Hepatocyte (in vitro differentiated cells): ENCODE results near the gene MACROD2. TPM values are rescaled to one million over a fixed set of nuclear protein-coding genes. Genes with fewer than 3 reads are reported as not detected.

Source experiments
- DNase-seq: peaks from one replicate; pipeline ENCODE4 v3.0.0-alpha.2; 2016; ENCODE audit warnings: low spot score
- H2AFZ ChIP-seq: fragments of 200-600 bp; sonication (generic); 2 replicates; pipeline ENCODE4 v1.6.0; 2016; ENCODE audit warnings: antibody characterized with exemption, mild to moderate bottlenecking
- H3K27ac ChIP-seq: fragments of 200-600 bp; sonication (generic); 2 replicates; pipeline ENCODE4 v1.5.1; 2016; ENCODE audit warnings: mild to moderate bottlenecking
- H3K27me3 ChIP-seq: fragments of 200-600 bp; sonication (generic); 2 replicates; pipeline ENCODE4 v1.6.1; 2016
- H3K36me3 ChIP-seq: fragments of 200-600 bp; sonication (generic); replicated peaks from 2 replicates; pipeline ENCODE4 v1.5.1; 2016; ENCODE audit warnings: low read depth; ENCODE audit not compliant: insufficient read depth
- H3K4me1 ChIP-seq: fragments of 200-600 bp; sonication (generic); 2 replicates; pipeline ENCODE4 v1.5.1; 2016; ENCODE audit warnings: mild to moderate bottlenecking, moderate library complexity; ENCODE audit not compliant: insufficient read depth
- H3K4me2 ChIP-seq: fragments of 200-600 bp; sonication (generic); 2 replicates; pipeline ENCODE4 v1.6.0; 2016
- H3K4me3 ChIP-seq: fragments of 200-600 bp; sonication (generic); 2 replicates; pipeline ENCODE4 v1.5.1; 2016; ENCODE audit warnings: mild to moderate bottlenecking
- H3K79me2 ChIP-seq: fragments of 200-600 bp; sonication (generic); 2 replicates; pipeline ENCODE4 v1.6.0; 2017; ENCODE audit warnings: mild to moderate bottlenecking
- H3K9me2 ChIP-seq: fragments of 200-600 bp; sonication (generic); replicated peaks from 2 replicates; pipeline ENCODE4 v1.6.0; 2017; ENCODE audit warnings: mild to moderate bottlenecking; ENCODE audit not compliant: insufficient read depth
- H3K9me3 ChIP-seq: fragments of 200-600 bp; sonication (generic); 2 replicates; pipeline ENCODE4 v1.5.1; 2016; ENCODE audit warnings: low read depth, mild to moderate bottlenecking
- H4K20me1 ChIP-seq: fragments of 200-600 bp; sonication (generic); 2 replicates; pipeline ENCODE4 v1.6.0; 2016; ENCODE audit warnings: mild to moderate bottlenecking; ENCODE audit not compliant: insufficient read depth, poor library complexity, severe bottlenecking
- EZH2 ChIP-seq: fragments of 200-600 bp; sonication (generic); IDR thresholded peaks from 2 replicates; pipeline ENCODE4 v1.6.1; 2016; ENCODE audit warnings: antibody characterized with exemption, mild to moderate bottlenecking, borderline replicate concordance
- EZH2phosphoT487 ChIP-seq: fragments of 200-600 bp; sonication (generic); IDR thresholded peaks from one replicate; pipeline ENCODE4 v1.6.1; 2018; ENCODE audit warnings: antibody characterized with exemption, mild to moderate bottlenecking, low read depth, moderate library complexity; ENCODE audit not compliant: unreplicated experiment, severe bottlenecking
- WGBS: methylation state at CpG from one replicate; pipeline ENCODE4 v1.1.6; 2016; ENCODE audit warnings: low lambda C conversion rate; ENCODE audit errors: missing lambda C conversion rate; 5-methylcytosine and 5-hydroxymethylcytosine counted together
- polyA plus RNA-seq: library from polyadenylated mRNA; unstranded; fragments of >200 nt; fragmentation: Nextera tagmentation; extraction: Ambion mirVana; gene quantifications from 2 replicates; pipeline ENCODE4 v1.2.1, GENCODE V29; 2016
- total RNA-seq: library from RNA; depleted of rRNA; stranded (reverse); fragments of >200 nt; gene quantifications from 2 replicates; pipeline ENCODE4 v1.2.3, GENCODE V29; 2014
- TF ChIP-seq, protein P1 (sequence below): fragments of 200-600 bp; sonication (generic); IDR thresholded peaks from 2 replicates; pipeline ENCODE4 v1.5.1; 2016; ENCODE audit warnings: antibody characterized with exemption, mild to moderate bottlenecking; ENCODE audit not compliant: poor library complexity

Gene MACROD2
- total and polyA plus RNA-seq, 2 experiments from 2014 or later: 2.4 to 3.1 TPM

GRCh38 chr20:14544688-14545087, 549.4 kb downstream of the MACROD2 start:
- Histone ChIP-seq H3K27me3 (no peaks in the 10 kb centered on the region), H3K27ac (no peak overlapping the region), H3K36me3 (no peaks in the 10 kb centered on the region), H3K4me1 (no peaks in the 10 kb centered on the region), H2AFZ (no peak overlapping the region), H3K79me2 (no peaks in the 10 kb centered on the region), H3K9me3 (no peaks in the 10 kb centered on the region), H3K9me2 (no peaks in the 10 kb centered on the region), H4K20me1 (no peaks in the 10 kb centered on the region), H3K4me2 (no peak overlapping the region), H3K4me3 (no peak overlapping the region)
- WGBS: 44% methylated on average over 3 of the region's 3 CpGs
- no peak for DNase-seq
- TF ChIP-seq, protein P1, sequence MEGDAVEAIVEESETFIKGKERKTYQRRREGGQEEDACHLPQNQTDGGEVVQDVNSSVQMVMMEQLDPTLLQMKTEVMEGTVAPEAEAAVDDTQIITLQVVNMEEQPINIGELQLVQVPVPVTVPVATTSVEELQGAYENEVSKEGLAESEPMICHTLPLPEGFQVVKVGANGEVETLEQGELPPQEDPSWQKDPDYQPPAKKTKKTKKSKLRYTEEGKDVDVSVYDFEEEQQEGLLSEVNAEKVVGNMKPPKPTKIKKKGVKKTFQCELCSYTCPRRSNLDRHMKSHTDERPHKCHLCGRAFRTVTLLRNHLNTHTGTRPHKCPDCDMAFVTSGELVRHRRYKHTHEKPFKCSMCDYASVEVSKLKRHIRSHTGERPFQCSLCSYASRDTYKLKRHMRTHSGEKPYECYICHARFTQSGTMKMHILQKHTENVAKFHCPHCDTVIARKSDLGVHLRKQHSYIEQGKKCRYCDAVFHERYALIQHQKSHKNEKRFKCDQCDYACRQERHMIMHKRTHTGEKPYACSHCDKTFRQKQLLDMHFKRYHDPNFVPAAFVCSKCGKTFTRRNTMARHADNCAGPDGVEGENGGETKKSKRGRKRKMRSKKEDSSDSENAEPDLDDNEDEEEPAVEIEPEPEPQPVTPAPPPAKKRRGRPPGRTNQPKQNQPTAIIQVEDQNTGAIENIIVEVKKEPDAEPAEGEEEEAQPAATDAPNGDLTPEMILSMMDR: no peak

- H3K79me2 ChIP-seq: no peaks in the 10 kb centered on the region
- H4K20me1 ChIP-seq: no peaks in the 10 kb centered on the region
- no peaks in the 10 kb centered on the region for H3K36me3 ChIP-seq
- no peak overlapping the region for H3K4me3 ChIP-seq
- H3K4me1 ChIP-seq: no peaks in the 10 kb centered on the region
- no peak overlapping the region for H3K4me2 ChIP-seq
- no peaks in the 10 kb centered on the region for H3K27me3 ChIP-seq
- no peaks in the 10 kb centered on the region for H3K9me2 ChIP-seq
- DNase-seq: no peak
- H3K27ac ChIP-seq: no peak overlapping the region
- no peak overlapping the region for H2AFZ ChIP-seq
- no peaks in the 10 kb centered on the region for H3K9me3 ChIP-seq
- TF ChIP-seq EZH2: no peak
- TF ChIP-seq, protein P1: no peak
- TF ChIP-seq EZH2phosphoT487: no peak
Measured at GRCh38 chr20:14550655-14551054, 555.3 kb downstream of the MACROD2 start.

GRCh38 chr20:14553774-14554534, 558.6 kb downstream of the MACROD2 start:
- Histone ChIP-seq H3K9me2 (no peaks in the 10 kb centered on the region), H3K36me3 (no peaks in the 10 kb centered on the region), H3K27ac (no peak overlapping the region), H2AFZ (no peak overlapping the region), H4K20me1 (no peaks in the 10 kb centered on the region), H3K27me3 (no peaks in the 10 kb centered on the region), H3K4me2 (no peak overlapping the region), H3K9me3 (no peaks in the 10 kb centered on the region), H3K79me2 (no peaks in the 10 kb centered on the region), H3K4me3 (no peak overlapping the region), H3K4me1 (no peaks in the 10 kb centered on the region)
- no peak for TF ChIP-seq EZH2phosphoT487
- no peak for TF ChIP-seq EZH2
- TF ChIP-seq, protein P1: no peak
- DNase-seq: no peak
- WGBS: 69% methylated on average over 6 of the region's 6 CpGs

DNA sequence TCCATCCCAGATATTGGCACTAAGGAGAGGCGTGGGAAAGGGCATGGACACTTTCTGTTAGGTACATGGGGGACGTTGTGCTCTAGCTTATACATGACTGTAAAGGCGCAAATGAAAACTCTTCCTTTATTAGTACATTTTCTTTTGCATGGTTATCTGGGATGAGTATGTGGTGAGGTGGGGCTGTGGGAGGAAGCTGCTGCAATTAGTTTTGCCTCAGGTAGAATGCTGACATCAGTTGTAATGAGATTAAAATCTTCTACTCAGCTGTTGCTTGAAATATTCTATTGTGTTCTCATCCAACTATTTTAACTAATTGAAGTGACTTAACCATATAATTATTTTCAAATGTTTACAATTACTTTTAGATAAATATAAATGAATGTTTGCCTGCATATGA, 560.4 kb downstream of the MACROD2 start:
- DNase-seq: no peak
- H3K9me3 ChIP-seq: no peaks in the 10 kb centered on the region
- TF ChIP-seq, protein P1: no peak
- TF ChIP-seq EZH2 (no peak), EZH2phosphoT487 (no peak)
- no peak overlapping the region for H3K27ac ChIP-seq
- no peak overlapping the region for H3K4me2 ChIP-seq
- H3K79me2 ChIP-seq: no peaks in the 10 kb centered on the region
- no peak overlapping the region for H3K4me3 ChIP-seq
- H3K4me1 ChIP-seq: no peaks in the 10 kb centered on the region
- no peaks in the 10 kb centered on the region for H3K9me2 ChIP-seq
- WGBS: 93% methylated on average over 3 of the region's 3 CpGs
- H3K27me3 ChIP-seq: no peaks in the 10 kb centered on the region
- no peaks in the 10 kb centered on the region for H4K20me1 ChIP-seq
- no peaks in the 10 kb centered on the region for H3K36me3 ChIP-seq
- H2AFZ ChIP-seq: no peak overlapping the region
